H1 (cell line): ENCODE results near the gene YTHDC2. TPM values are rescaled to one million over a fixed set of nuclear protein-coding genes. Genes with fewer than 3 reads are reported as not detected.
A peak's percentile ranks its signal among the peaks of the same experiment; 100 is the strongest.

ENCODE experiments used
- CTCF ChIA-PET: fragments of 300-600 bp; sonication (Branson Sonifier 250); formaldehyde crosslinking; loops from one replicate; lab custom pipeline; 2021; ENCODE audit not compliant: partially characterized antibody; lab: Charles Lee
- POLR2A ChIA-PET: fragments of 300-600 bp; sonication (Branson Sonifier 250); formaldehyde crosslinking; loops from one replicate; lab custom pipeline; 2021; ENCODE audit warnings: inconsistent platforms; ENCODE audit not compliant: partially characterized antibody; lab: Charles Lee
- DNase-seq, 2 experiments: peaks; one replicate each; pipeline versions ENCODE4 v3.0.0 to v3.0.0-alpha.2; 2010 to 2022; ENCODE audit warnings: low spot score in 2 of 2, low read depth in 1 of 2, mixed read lengths in 1 of 2
- FAIRE-seq: peaks from 2 replicates; lab custom pipeline; 2011; peaks lifted over from hg19 to GRCh38; lab: Jason Lieb, UNC
- H2AFZ ChIP-seq: 2 replicates; pipeline ENCODE4 v1.8.1; 2012; ENCODE audit warnings: low read length, inconsistent platforms
- H2AK5ac ChIP-seq: 2 replicates; pipeline ENCODE4 v1.6.1; 2013; ENCODE audit warnings: low read depth, low read length
- H2BK120ac ChIP-seq: replicated peaks from 2 replicates; pipeline ENCODE3; 2013; ENCODE audit warnings: low read depth, low read length, inconsistent platforms
- H2BK12ac ChIP-seq: 2 replicates; pipeline ENCODE4 v1.6.1; 2013; ENCODE audit warnings: low read depth, low read length
- H2BK15ac ChIP-seq: 2 replicates; pipeline ENCODE4 v1.6.1; 2013; ENCODE audit warnings: low read length
- H2BK20ac ChIP-seq: 2 replicates; pipeline ENCODE4 v1.6.1; 2013; ENCODE audit warnings: low read length
- H2BK5ac ChIP-seq: 2 replicates; pipeline ENCODE4 v1.6.1; 2013; ENCODE audit warnings: low read depth, low read length
- H3K14ac ChIP-seq: 2 replicates; pipeline ENCODE4 v1.6.1; 2013; ENCODE audit warnings: inconsistent platforms; ENCODE audit not compliant: insufficient read length
- H3K18ac ChIP-seq: 2 replicates; pipeline ENCODE4 v1.6.1; 2013; ENCODE audit warnings: low read length; ENCODE audit errors: extremely low read depth
- H3K23ac ChIP-seq: 2 replicates; pipeline ENCODE4 v1.6.1; 2013; ENCODE audit warnings: inconsistent platforms; ENCODE audit not compliant: insufficient read length
- H3K23me2 ChIP-seq: 2 replicates; pipeline ENCODE4 v1.6.1; 2013; ENCODE audit warnings: low read depth, low read length
- H3K27ac ChIP-seq: 2 replicates; pipeline ENCODE4 v1.6.1; 2011; ENCODE audit warnings: low read depth, low read length, inconsistent platforms
- H3K27me3 ChIP-seq, 4 experiments: replicated peaks in 1 of 4; 1 replicate in 1 of 4; 2 replicates in 3 of 4; pipeline versions ENCODE4 v1.6.1 to v1.8.1; 2011 to 2013; ENCODE audit warnings: low read length in 3 of 4, mild to moderate bottlenecking in 3 of 4, inconsistent platforms in 2 of 4, mixed read lengths in 2 of 4, moderate library complexity in 1 of 4; ENCODE audit not compliant: control insufficient read depth in 3 of 4, insufficient read depth in 3 of 4; ENCODE audit errors: extremely low read depth in 1 of 4
- H3K36me3 ChIP-seq, 4 experiments: 2 replicates each; pipeline versions ENCODE4 v1.6.1 to v1.8.1; 2011 to 2013; ENCODE audit warnings: mild to moderate bottlenecking in 4 of 4, low read length in 3 of 4, moderate library complexity in 2 of 4, control low read depth in 1 of 4, inconsistent platforms in 1 of 4; ENCODE audit not compliant: insufficient read depth in 4 of 4, control insufficient read depth in 2 of 4
- H3K4ac ChIP-seq: replicated peaks from 2 replicates; pipeline ENCODE3; 2013; ENCODE audit warnings: low read length, low read depth, mixed read lengths, inconsistent platforms; ENCODE audit not compliant: insufficient read length
- H3K4me1 ChIP-seq, 4 experiments: replicated peaks in 1 of 4; 1 replicate in 1 of 4; 2 replicates in 3 of 4; pipeline versions ENCODE4 v1.6.1 to v1.8.1; 2011 to 2013; ENCODE audit warnings: low read length in 3 of 4, inconsistent platforms in 2 of 4, mixed read lengths in 1 of 4; ENCODE audit not compliant: insufficient read depth in 4 of 4, control insufficient read depth in 3 of 4
- H3K4me2 ChIP-seq, 2 experiments: 2 replicates each; pipeline versions ENCODE4 v1.6.1 to v1.8.1; 2011 to 2013; ENCODE audit warnings: low read depth in 2 of 2, low read length in 2 of 2, control low read depth in 1 of 2, inconsistent platforms in 1 of 2, mild to moderate bottlenecking in 1 of 2; ENCODE audit not compliant: insufficient read depth in 1 of 2
- H3K4me3 ChIP-seq, 4 experiments: fragments of 200-600, 300-600 bp in 1 of 4; sonication (generic), shearing (Covaris generic), sonication (Bioruptor Twin) in 1 of 4; 2 replicates each; pipeline versions ENCODE4 v1.5.1 to v1.8.1; 2011 to 2016; ENCODE audit warnings: low read length in 4 of 4, low read depth in 3 of 4, control low read depth in 2 of 4, inconsistent platforms in 2 of 4, mild to moderate bottlenecking in 2 of 4, mixed read lengths in 1 of 4, moderate library complexity in 1 of 4; ENCODE audit not compliant: insufficient read depth in 2 of 4; ENCODE audit errors: extremely low read depth in 1 of 4
- H3K56ac ChIP-seq: replicated peaks from 2 replicates; pipeline ENCODE3; 2013; ENCODE audit warnings: low read depth, mild to moderate bottlenecking, mixed read lengths, low read length, inconsistent platforms; ENCODE audit not compliant: insufficient read length
- H3K79me1 ChIP-seq: 2 replicates; pipeline ENCODE4 v1.6.1; 2013; ENCODE audit warnings: low read depth, low read length, control low read depth
- H3K79me2 ChIP-seq, 2 experiments: 2 replicates each; pipeline versions ENCODE4 v1.6.1 to v1.8.1; 2012 to 2013; ENCODE audit warnings: low read length in 2 of 2, mild to moderate bottlenecking in 2 of 2, inconsistent platforms in 1 of 2; ENCODE audit not compliant: insufficient read depth in 2 of 2, control insufficient read depth in 1 of 2
- H3K9ac ChIP-seq, 4 experiments: replicated peaks in 1 of 4; 1 replicate in 1 of 4; 2 replicates in 3 of 4; pipeline versions ENCODE4 v1.6.1 to v1.8.1; 2011 to 2013; ENCODE audit warnings: low read depth in 3 of 4, low read length in 3 of 4, control low read depth in 2 of 4, mild to moderate bottlenecking in 2 of 4, moderate library complexity in 2 of 4, inconsistent platforms in 1 of 4; ENCODE audit errors: extremely low read depth in 1 of 4
- H3K9me3 ChIP-seq, 2 experiments: 2 replicates each; pipeline versions ENCODE4 v1.6.1 to v1.8.1; 2012 to 2013; ENCODE audit warnings: mild to moderate bottlenecking in 2 of 2, moderate library complexity in 2 of 2, control low read depth in 1 of 2, inconsistent platforms in 1 of 2, low read depth in 1 of 2, low read length in 1 of 2, mixed read lengths in 1 of 2; ENCODE audit not compliant: insufficient read depth in 2 of 2
- H4K20me1 ChIP-seq, 2 experiments: replicated peaks in 1 of 2; 2 replicates each; pipeline versions ENCODE3 to v1.8.1; 2011 to 2013; ENCODE audit warnings: inconsistent platforms in 2 of 2, low read length in 2 of 2, mild to moderate bottlenecking in 1 of 2; ENCODE audit not compliant: insufficient read depth in 2 of 2, control insufficient read depth in 1 of 2
- H4K5ac ChIP-seq: 2 replicates; pipeline ENCODE4 v1.6.1; 2013; ENCODE audit warnings: low read length, low read depth, mixed read lengths, inconsistent platforms; ENCODE audit not compliant: insufficient read length
- H4K8ac ChIP-seq: 2 replicates; pipeline ENCODE4 v1.8.0; 2013; ENCODE audit warnings: mild to moderate bottlenecking, moderate library complexity, low read length, inconsistent platforms; ENCODE audit not compliant: insufficient read depth; ENCODE audit errors: extremely low read depth
- H4K91ac ChIP-seq: replicated peaks from 2 replicates; pipeline ENCODE3; 2013; ENCODE audit warnings: low read length, mixed read lengths, inconsistent platforms; ENCODE audit not compliant: insufficient read length
- ASH2L ChIP-seq: fragments of 200-600, 300-600 bp; sonication (generic); IDR thresholded peaks from one replicate; pipeline ENCODE4 v1.7.1; 2017; ENCODE audit warnings: low read length
- GTF2F1 ChIP-seq: IDR thresholded peaks from 2 replicates; pipeline ENCODE4 v1.6.1; 2012; ENCODE audit warnings: low read depth, low read length, improper control_type of control experiment, borderline replicate concordance
- JUN ChIP-seq: IDR thresholded peaks from 2 replicates; pipeline ENCODE4 v1.6.1; 2011; ENCODE audit warnings: low read depth, mild to moderate bottlenecking, improper control_type of control experiment, low read length
- SAP30 ChIP-seq: fragments of 300-600 bp; sonication (generic); IDR thresholded peaks from 2 replicates; pipeline ENCODE4 v1.7.1; 2012; ENCODE audit warnings: low read length, moderate library complexity, mild to moderate bottlenecking, inconsistent platforms; ENCODE audit not compliant: insufficient read depth, insufficient replicate concordance
- WGBS, 2 experiments: shearing (Covaris generic) in 1 of 2; methylation state at CpG; one replicate each; pipeline versions ENCODE4 v1.1.6 to v1.1.7; 2013 to 2015; ENCODE audit warnings: low lambda C conversion rate in 2 of 2, mixed read lengths in 2 of 2, inconsistent platforms in 1 of 2, low coverage in 1 of 2, missing lambda C conversion rate in 1 of 2; ENCODE audit not compliant: insufficient replicate concordance in 2 of 2, insufficient coverage in 1 of 2, insufficient read length in 1 of 2; ENCODE audit errors: extremely low coverage in 1 of 2, missing lambda C conversion rate in 1 of 2; 5-methylcytosine and 5-hydroxymethylcytosine counted together
- long read RNA-seq, 2 experiments: library from RNA in 1 of 2; library from capped mRNA in 1 of 2; stranded (forward); transcript quantifications; one replicate each; pipeline ENCODE4 v2.0.0, GENCODE V29; 2021; ENCODE audit warnings: inconsistent platforms in 1 of 2
- polyA minus RNA-seq, 3 experiments: library from RNA; depleted of rRNA, polyadenylated mRNA; stranded (reverse); fragments of >200 nt; gene quantifications; 1 replicate in 2 of 3; 2 replicates in 1 of 3; pipeline ENCODE4 v1.2.3, GENCODE V29; 2011
- polyA plus RNA-seq, 7 experiments: library from polyadenylated mRNA; depleted of rRNA in 3 of 7; stranded (reverse) in 5 of 7; unstranded in 2 of 7; fragments of >200 nt in 5 of 7; fragments of 200-250 nt in 2 of 7; gene quantifications; 1 replicate in 5 of 7; 2 replicates in 1 of 7; 4 replicates in 1 of 7; pipeline versions ENCODE4 v1.2.1 to v1.2.3, GENCODE V29; 2011 to 2013; ENCODE audit warnings: missing spikeins in 2 of 7, mixed read lengths in 2 of 7
- total RNA-seq: library from RNA; stranded (reverse); fragmentation: NEBNext Ultra II Directional; extraction: Animal tissue kit (Norgen Biotek cat#: 25700); gene quantifications from 2 replicates; pipeline ENCODE4 v1.2.1, GENCODE V29; 2021
- TF ChIP-seq, protein P1 (sequence below): IDR thresholded peaks from 2 replicates; pipeline ENCODE4 v1.6.1; 2011; ENCODE audit warnings: low read length, improper control_type of control experiment

Gene YTHDC2
- total RNA-seq (19.2 and 20.1 TPM in 2 replicates), polyA plus RNA-seq (2011; rRNA removed) (2.6 and 4.3 TPM in 2 replicates), polyA minus RNA-seq (2011; rRNA and poly(A)+ RNA removed) (16.3 and 21.5 TPM in 2 replicates)
- polyA plus RNA-seq (2011; cell fraction: cytosol; rRNA removed): 6.0 TPM
- 4.2 TPM for polyA plus RNA-seq (2011; cell fraction: nucleus; rRNA removed)
- 9.1 to 12.9 TPM (median 10.9 TPM) in 4 replicates for polyA plus RNA-seq (2012, experiment 1 of 2)
- polyA plus RNA-seq (2012, experiment 2 of 2): 0.39 TPM
- 9.5 TPM for polyA plus RNA-seq (2013, experiment 1 of 2)
- 8.5 TPM for polyA plus RNA-seq (2013, experiment 2 of 2)
- polyA minus RNA-seq (2011; cell fraction: cytosol; rRNA and poly(A)+ RNA removed): 5.9 TPM
- polyA minus RNA-seq (2011; cell fraction: nucleus; rRNA and poly(A)+ RNA removed): 35.5 TPM
- long read RNA-seq, experiment 1, partial matches to known transcripts: 16 of 20 reads
- long read RNA-seq, experiment 1, other reads (novel, unspliced or antisense): 4 of 20 reads
- long read RNA-seq, experiment 2, partial matches to known transcripts: 1 of 1 reads
- long read RNA-seq, experiment 2, other reads (novel, unspliced or antisense): 0 of 1 reads

DNA sequence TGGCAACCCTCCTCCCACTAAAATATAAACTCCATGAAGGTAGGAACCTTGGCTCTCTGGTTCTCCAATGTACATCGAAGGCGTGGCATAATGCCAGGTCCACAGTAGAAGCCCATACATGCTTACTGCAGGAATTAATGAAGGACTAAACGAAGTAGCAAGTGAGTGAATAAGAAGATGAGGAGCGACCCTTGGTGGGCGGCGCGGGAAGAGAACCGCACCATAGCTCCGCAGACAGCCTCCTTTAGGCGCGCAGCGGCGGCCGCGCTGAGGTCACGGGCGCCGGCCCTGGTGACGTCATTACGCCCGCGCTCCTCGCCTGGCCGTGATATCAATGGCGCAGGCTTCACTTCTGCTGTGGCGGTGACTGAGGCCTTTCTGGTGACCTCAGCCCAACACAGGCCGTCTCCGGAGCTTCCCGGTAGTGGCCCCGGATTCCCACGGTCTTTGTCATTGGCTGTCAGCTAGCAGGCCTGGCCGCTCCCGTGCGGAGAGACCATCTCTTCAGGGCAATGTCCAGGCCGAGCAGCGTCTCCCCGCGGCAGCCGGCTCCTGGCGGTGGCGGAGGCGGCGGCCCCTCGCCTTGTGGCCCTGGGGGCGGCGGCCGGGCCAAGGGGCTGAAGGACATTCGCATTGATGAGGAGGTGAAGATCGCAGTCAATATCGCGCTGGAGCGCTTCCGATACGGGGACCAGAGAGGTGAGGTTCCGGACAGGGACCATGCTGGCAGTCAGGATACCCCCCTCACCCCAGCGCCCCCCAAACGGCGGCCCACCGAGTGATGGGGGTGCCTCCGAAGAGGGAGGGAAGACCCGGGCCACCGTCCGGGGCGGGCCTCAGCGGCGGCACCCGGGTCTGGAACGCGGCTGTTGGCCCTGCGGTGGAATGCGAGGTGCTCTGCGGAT is at the start of gene YTHDC2:
YTHDC2 (plus strand) TSS at position 311 of the 905 bp plus-strand sequence; CDS start at position 513, 202 bp downstream.
- Histone ChIP-seq H3K56ac (no peak within 1 kb of the TSS), H4K8ac (peak within 1 kb of the TSS; percentile 97), H3K27ac (peak within 1 kb of the TSS; percentile 62; the same call in 1 of the 2 replicates), H3K18ac (peak within 1 kb of the TSS; percentile 81; the same call in 1 of the 2 replicates), H3K9me3 (no peaks in the 10 kb centered on the region), H4K20me1 (peaks cover 0 to 2% of the 10 kb centered on the region in 2 experiments), H3K23ac (no peak within 1 kb of the TSS), H2BK15ac (no peak within 1 kb of the TSS), H3K4me1 (peaks cover 0 to 5% (median 2%) of the 10 kb centered on the region in 4 experiments; a peak in 3 of 7 replicates), H3K27me3 (no peaks in the 10 kb centered on the region), H4K91ac (peak within 1 kb of the TSS; percentile 54), H2BK120ac (no peak within 1 kb of the TSS), H3K23me2 (peaks cover 4% of the 10 kb centered on the region), H3K14ac (no peak within 1 kb of the TSS), H3K79me2 (peaks cover 0 to 13% of the 10 kb centered on the region in 2 experiments; a peak in 2 of 4 replicates), H3K36me3 (peaks cover 0 to 13% (median 0%) of the 10 kb centered on the region in 4 experiments; a peak in 1 of 8 replicates), H2BK5ac (peak within 1 kb of the TSS; percentile 27; the same call in 1 of the 2 replicates), H2BK12ac (no peak within 1 kb of the TSS), H3K4me3 (peak within 1 kb of the TSS; percentile 55 to 78 (median 72)), H2AFZ (peak within 1 kb of the TSS; percentile 65), H3K9ac (peak within 1 kb of the TSS; percentile 70 to 83 (median 80)), H2BK20ac (no peak within 1 kb of the TSS), H4K5ac (peak within 1 kb of the TSS; percentile 34), H3K4me2 (peak within 1 kb of the TSS; percentile 76 to 78), H2AK5ac (no peak within 1 kb of the TSS), H3K79me1 (no peaks in the 10 kb centered on the region), H3K4ac (peak within 1 kb of the TSS; percentile 16)
- 3% methylated on average over 72 of the region's 72 CpGs; no CpG with 5 or more reads in 1 of the 2 experiments for WGBS, 2 experiments
- FAIRE-seq (peak; percentile 66), DNase-seq (peak; percentile 51 to 91)
- CTCF ChIA-PET: interaction anchor here (0.6 to 5.0 kb wide), 15 partner anchors 11 to 423 kb away, joined by 3 to 37 read pairs (median 3); no protein-coding TSS in a partner anchor
- POLR2A ChIA-PET: interaction anchor here (0.8 to 1.7 kb wide), 7 partner anchors 9 to 537 kb away, joined by 3 to 9 read pairs (median 4); partner anchors contain the start of genes DCP2 and MCC
- TF ChIP-seq ASH2L (peak; percentile 87), SAP30 (no peak), GTF2F1 (no peak), JUN (peak; percentile 70; the same call in 1 of the 2 replicates)
- TF ChIP-seq, protein P1, sequence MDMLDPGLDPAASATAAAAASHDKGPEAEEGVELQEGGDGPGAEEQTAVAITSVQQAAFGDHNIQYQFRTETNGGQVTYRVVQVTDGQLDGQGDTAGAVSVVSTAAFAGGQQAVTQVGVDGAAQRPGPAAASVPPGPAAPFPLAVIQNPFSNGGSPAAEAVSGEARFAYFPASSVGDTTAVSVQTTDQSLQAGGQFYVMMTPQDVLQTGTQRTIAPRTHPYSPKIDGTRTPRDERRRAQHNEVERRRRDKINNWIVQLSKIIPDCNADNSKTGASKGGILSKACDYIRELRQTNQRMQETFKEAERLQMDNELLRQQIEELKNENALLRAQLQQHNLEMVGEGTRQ: peak; percentile 45; the same call in 1 of the 2 replicates
